SHP77 (cell line): ENCODE data around the gene PAK4.
A peak's percentile ranks its signal among the peaks of the same experiment; 100 is the strongest.
"Not testable (repeated sequence)": the region's sequence is repeated elsewhere in the genome, so short reads cannot be mapped to it uniquely, and the experiment has no call there.

ENCODE experiments used
- DNase-seq, 2 experiments: peaks; one replicate each; lab custom pipeline; 2025; lab: John Stamatoyannopoulos, UW

The PAK4 gene

GRCh38 chr19:39100500-39101166 is 25.0 kb upstream of the PAK4 start:
- no peak for DNase-seq

GRCh38 chr19:39103151-39103550 is 22.4 kb upstream of the PAK4 start:
- no peak for DNase-seq

- no peak for DNase-seq
These were observed 21.4 kb upstream of the PAK4 start for GRCh38 chr19:39104186-39104596.

GRCh38 chr19:39106194-39106593 is 19.4 kb upstream of the PAK4 start:
- no peak for DNase-seq

GRCh38 chr19:39109641-39110040 is 15.9 kb upstream of the PAK4 start:
- no peak for DNase-seq

GRCh38 chr19:39110263-39110967 is 15.2 kb upstream of the PAK4 start:
- DNase-seq, result peak; percentile 43 to 45

- no peak for DNase-seq
These were observed 13.9 kb upstream of the PAK4 start for GRCh38 chr19:39111593-39112199.

GRCh38 chr19:39112338-39112890 is 13.2 kb upstream of the PAK4 start:
- no peak for DNase-seq

GRCh38 chr19:39113199-39113598 is 12.4 kb upstream of the PAK4 start:
- no peak for DNase-seq

GRCh38 chr19:39115105-39115847 is 10.3 kb upstream of the PAK4 start:
- no peak for DNase-seq

- not testable (repeated sequence) for DNase-seq
These were observed 8.6 kb upstream of the PAK4 start for GRCh38 chr19:39117023-39117422.

- no peak for DNase-seq
These were observed 5.8 kb upstream of the PAK4 start for GRCh38 chr19:39119830-39120229.

- no peak for DNase-seq
These were observed 2.5 kb upstream of the PAK4 start for GRCh38 chr19:39122934-39123731.

GRCh38 chr19:39124136-39124764 is 1.3 kb upstream of the PAK4 start:
- DNase-seq, result no peak

- DNase-seq, result no peak
These were observed 410 bp upstream of the PAK4 start for GRCh38 chr19:39125199-39125553.

- DNase-seq, result no peak
These were observed 964 bp downstream of the PAK4 start for GRCh38 chr19:39126312-39127187.

GRCh38 chr19:39127812-39128515 is 2.4 kb downstream of the PAK4 start:
- DNase-seq, result no peak

GRCh38 chr19:39128516-39129079 is 3.0 kb downstream of the PAK4 start:
- DNase-seq, result no peak

GRCh38 chr19:39129116-39129515 is 3.5 kb downstream of the PAK4 start:
- DNase-seq, result no peak
